RPMI7951 (cell line): ENCODE data around the gene AMIGO3. TPM values are rescaled to one million over a fixed set of nuclear protein-coding genes. Genes with fewer than 3 reads are reported as not detected.
"Not testable (repeated sequence)": the region's sequence is repeated elsewhere in the genome, so short reads cannot be mapped to it uniquely, and the experiment has no call there.

Experiments
- DNase-seq: peaks from one replicate; pipeline ENCODE4 v3.0.0-alpha.2; 2012; ENCODE audit warnings: low read depth
- total RNA-seq: library from RNA; depleted of rRNA; stranded (reverse); fragments of >200 nt; shearing (Covaris generic); gene quantifications from 2 replicates; pipeline ENCODE4 v1.2.3, GENCODE V29; 2014

The AMIGO3 gene
- total RNA-seq, 1 experiment from 2014 or later, result 1.1 TPM

- peak; percentile 88 for DNase-seq
Measured at GRCh38 chr3:49689046-49689907, 30.2 kb downstream of the AMIGO3 start, which contains the start of the genes MST1 and RNF123. Gene MST1, minus strand, starts transcription at chr3:49689474. Its CDS starts 783 bp downstream, at chr3:49688691. Gene RNF123, plus strand, starts transcription at chr3:49689557. Its CDS starts 1,609 bp downstream, at chr3:49691166.

GRCh38 chr3:49688338-49689045 is 31.0 kb downstream of the AMIGO3 start:
- not testable (repeated sequence) for DNase-seq

- DNase-seq, result not testable (repeated sequence)
Measured at GRCh38 chr3:49687424-49687795, 32.1 kb downstream of the AMIGO3 start.

GRCh38 chr3:49686769-49687423 is 32.6 kb downstream of the AMIGO3 start:
- DNase-seq, result peak; percentile 54

- not testable (repeated sequence) for DNase-seq
Measured at GRCh38 chr3:49686346-49686745, 33.1 kb downstream of the AMIGO3 start.

- DNase-seq, result not testable (repeated sequence)
Measured at GRCh38 chr3:49685846-49686245, 33.6 kb downstream of the AMIGO3 start.

- DNase-seq, result not testable (repeated sequence)
Measured at GRCh38 chr3:49685103-49685502, 34.4 kb downstream of the AMIGO3 start.

- not testable (repeated sequence) for DNase-seq
Measured at GRCh38 chr3:49684453-49684852, 35.0 kb downstream of the AMIGO3 start.

- no peak for DNase-seq
Measured at GRCh38 chr3:49683162-49683561, 36.3 kb downstream of the AMIGO3 start.

GRCh38 chr3:49681543-49681942 is 37.9 kb downstream of the AMIGO3 start:
- no peak for DNase-seq

- DNase-seq, result no peak
Measured at GRCh38 chr3:49681232-49681522, 38.3 kb downstream of the AMIGO3 start.

GRCh38 chr3:49680493-49681231 is 38.8 kb downstream of the AMIGO3 start:
- no peak for DNase-seq

- no peak for DNase-seq
Measured at GRCh38 chr3:49675912-49676311, 43.6 kb downstream of the AMIGO3 start.

- no peak for DNase-seq
Measured at GRCh38 chr3:49674497-49674983, 44.9 kb downstream of the AMIGO3 start.

- DNase-seq, result peak; percentile 97
Measured at GRCh38 chr3:49673715-49674496, 45.6 kb downstream of the AMIGO3 start, which contains the start of gene APEH. Gene APEH, plus strand, starts transcription at chr3:49674351. Its CDS starts 51 bp downstream, at chr3:49674402.

GRCh38 chr3:49673121-49673714 is 46.3 kb downstream of the AMIGO3 start:
- DNase-seq, result no peak

- DNase-seq, result peak; percentile 47
Measured at GRCh38 chr3:49671291-49672288, 47.9 kb downstream of the AMIGO3 start.

GRCh38 chr3:49670940-49671290 is 48.6 kb downstream of the AMIGO3 start:
- DNase-seq, result no peak

GRCh38 chr3:49669352-49669751 is 50.1 kb downstream of the AMIGO3 start:
- no peak for DNase-seq
